Stimulated activated naive CD4-positive, alpha-beta T cell treated with Interleukin-2 at 50 U/mL for 16 hours (primary cell): ENCODE data around the gene CATSPERB.
"Not testable (repeated sequence)": the region's sequence is repeated elsewhere in the genome, so short reads cannot be mapped to it uniquely, and the experiment has no call there.

ENCODE experiments used
- DNase-seq: peaks from one replicate; lab custom pipeline; 2025; lab: John Stamatoyannopoulos, UW

The CATSPERB gene

GRCh38 chr14:91731986-91732385, at the start of gene CATSPERB:
Gene CATSPERB, minus strand, starts transcription at chr14:91732086. Its CDS starts 2,607 bp downstream, at chr14:91729479.
- no peak for DNase-seq

- no peak for DNase-seq
Measured at GRCh38 chr14:91780452-91780851, 48.6 kb upstream of the CATSPERB start.

GRCh38 chr14:91778217-91778616, 46.3 kb upstream of the CATSPERB start:
- DNase-seq, result no peak

- DNase-seq, result no peak
Measured at GRCh38 chr14:91774140-91775096, 42.5 kb upstream of the CATSPERB start.

- DNase-seq, result no peak
Measured at GRCh38 chr14:91770185-91770584, 38.3 kb upstream of the CATSPERB start.

GRCh38 chr14:91755570-91756295, 23.8 kb upstream of the CATSPERB start:
- DNase-seq, result no peak

GRCh38 chr14:91754819-91755218, 22.9 kb upstream of the CATSPERB start:
- DNase-seq, result no peak

- DNase-seq, result no peak
Measured at GRCh38 chr14:91754185-91754584, 22.3 kb upstream of the CATSPERB start.

- no peak for DNase-seq
Measured at GRCh38 chr14:91753501-91754128, 21.7 kb upstream of the CATSPERB start.

- DNase-seq, result no peak
Measured at GRCh38 chr14:91752961-91753360, 21.1 kb upstream of the CATSPERB start.

GRCh38 chr14:91751719-91752118, 19.8 kb upstream of the CATSPERB start:
- DNase-seq, result no peak

GRCh38 chr14:91750634-91751198, 18.8 kb upstream of the CATSPERB start:
- no peak for DNase-seq

GRCh38 chr14:91749868-91750267, 18.0 kb upstream of the CATSPERB start:
- DNase-seq, result no peak

GRCh38 chr14:91748049-91748448, 16.2 kb upstream of the CATSPERB start:
- no peak for DNase-seq

GRCh38 chr14:91745344-91745743, 13.5 kb upstream of the CATSPERB start:
- DNase-seq, result no peak

- DNase-seq, result no peak
Measured at GRCh38 chr14:91744068-91744480, 12.2 kb upstream of the CATSPERB start.

GRCh38 chr14:91743305-91743653, 11.4 kb upstream of the CATSPERB start:
- no peak for DNase-seq

- DNase-seq, result no peak
Measured at GRCh38 chr14:91742621-91743304, 10.9 kb upstream of the CATSPERB start.

GRCh38 chr14:91739867-91740266, 8.0 kb upstream of the CATSPERB start:
- DNase-seq, result not testable (repeated sequence)

- DNase-seq, result no peak
Measured at GRCh38 chr14:91737619-91738018, 5.7 kb upstream of the CATSPERB start.

GRCh38 chr14:91732859-91733477, 1.1 kb upstream of the CATSPERB start:
- DNase-seq, result no peak
